Chondrocyte (in vitro differentiated cells): ENCODE results near the gene NOM1. TPM values are rescaled to one million over a fixed set of nuclear protein-coding genes. Genes with fewer than 3 reads are reported as not detected.

Source experiments
- DNase-seq: peaks from one replicate; pipeline ENCODE4 v3.0.0; 2021; ENCODE audit warnings: mixed read lengths, low spot score
- H3K27ac Mint-ChIP-seq: one replicate; pipeline ENCODE4 v1.8.0; 2021; ENCODE audit warnings: mild to moderate bottlenecking, moderate library complexity, mixed read lengths; ENCODE audit not compliant: unreplicated experiment
- H3K27me3 Mint-ChIP-seq: 2 replicates; pipeline ENCODE4 v1.8.0; 2021; ENCODE audit warnings: low read depth, mixed read lengths
- H3K36me3 Mint-ChIP-seq: 2 replicates; pipeline ENCODE4 v1.8.0; 2021; ENCODE audit warnings: low read depth, mixed read lengths
- H3K4me1 Mint-ChIP-seq: 2 replicates; pipeline ENCODE4 v1.8.0; 2021; ENCODE audit warnings: low read depth, mild to moderate bottlenecking, mixed read lengths
- H3K4me3 Mint-ChIP-seq: one replicate; pipeline ENCODE4 v1.8.0; 2021; ENCODE audit warnings: mild to moderate bottlenecking, moderate library complexity, mixed read lengths; ENCODE audit not compliant: unreplicated experiment
- H3K9me3 Mint-ChIP-seq: 2 replicates; pipeline ENCODE4 v1.8.0; 2021; ENCODE audit warnings: low read depth, mixed read lengths
- CTCF ChIP-seq: fragments of 200-600 bp; sonication (generic); IDR thresholded peaks from 2 replicates; pipeline ENCODE4 v1.5.0; 2021; ENCODE audit warnings: antibody characterized with exemption, mild to moderate bottlenecking, moderate library complexity
- total RNA-seq: library from RNA; stranded (reverse); gene quantifications from 3 replicates; pipeline ENCODE4 v1.2.1, GENCODE V29; 2021

NOM1 gene
- total RNA-seq, 1 donor from 2014 or later = 16.9 TPM

GRCh38 chr7:156962145-156962544, 12.6 kb downstream of the NOM1 start:
- Mint-ChIP-seq H3K4me1 (no peaks in the 10 kb centered on the region), H3K27ac (no peak overlapping the region), H3K36me3 (peaks cover 42% of the 10 kb centered on the region), H3K27me3 (no peaks in the 10 kb centered on the region), H3K4me3 (no peak overlapping the region), H3K9me3 (no peaks in the 10 kb centered on the region)
- no peak for TF ChIP-seq CTCF
- DNase-seq = no peak

GRCh38 chr7:156962897-156963296, 13.4 kb downstream of the NOM1 start:
- no peak for DNase-seq
- Mint-ChIP-seq H3K4me3 (no peak overlapping the region), H3K27ac (no peak overlapping the region), H3K9me3 (no peaks in the 10 kb centered on the region), H3K27me3 (no peaks in the 10 kb centered on the region), H3K4me1 (no peaks in the 10 kb centered on the region), H3K36me3 (peaks cover 40% of the 10 kb centered on the region)
- TF ChIP-seq CTCF = no peak

- Mint-ChIP-seq H3K36me3 (peaks cover 36% of the 10 kb centered on the region), H3K4me1 (no peaks in the 10 kb centered on the region), H3K9me3 (no peaks in the 10 kb centered on the region), H3K27ac (no peak overlapping the region), H3K4me3 (no peak overlapping the region), H3K27me3 (no peaks in the 10 kb centered on the region)
- TF ChIP-seq CTCF = no peak
- DNase-seq = no peak
These were observed 14.0 kb downstream of the NOM1 start for GRCh38 chr7:156963472-156963871.

GRCh38 chr7:156964971-156965370, 15.5 kb downstream of the NOM1 start:
- Mint-ChIP-seq H3K4me1 (no peaks in the 10 kb centered on the region), H3K27ac (no peak overlapping the region), H3K36me3 (peaks cover 33% of the 10 kb centered on the region), H3K9me3 (no peaks in the 10 kb centered on the region), H3K4me3 (no peak overlapping the region), H3K27me3 (no peaks in the 10 kb centered on the region)
- no peak for TF ChIP-seq CTCF
- DNase-seq = no peak

GRCh38 chr7:156966387-156966786, 16.9 kb downstream of the NOM1 start:
- DNase-seq = no peak
- H3K36me3 Mint-ChIP-seq = peaks cover 21% of the 10 kb centered on the region
- no peak for TF ChIP-seq CTCF

More at GRCh38 chr7:156966387-156966786, 16.9 kb downstream of the NOM1 start:
- Mint-ChIP-seq H3K27ac (no peak overlapping the region), H3K4me3 (no peak overlapping the region), H3K9me3 (no peaks in the 10 kb centered on the region), H3K4me1 (no peaks in the 10 kb centered on the region), H3K27me3 (no peaks in the 10 kb centered on the region)
